ENCODE results near the gene LPIN3.

DNA sequence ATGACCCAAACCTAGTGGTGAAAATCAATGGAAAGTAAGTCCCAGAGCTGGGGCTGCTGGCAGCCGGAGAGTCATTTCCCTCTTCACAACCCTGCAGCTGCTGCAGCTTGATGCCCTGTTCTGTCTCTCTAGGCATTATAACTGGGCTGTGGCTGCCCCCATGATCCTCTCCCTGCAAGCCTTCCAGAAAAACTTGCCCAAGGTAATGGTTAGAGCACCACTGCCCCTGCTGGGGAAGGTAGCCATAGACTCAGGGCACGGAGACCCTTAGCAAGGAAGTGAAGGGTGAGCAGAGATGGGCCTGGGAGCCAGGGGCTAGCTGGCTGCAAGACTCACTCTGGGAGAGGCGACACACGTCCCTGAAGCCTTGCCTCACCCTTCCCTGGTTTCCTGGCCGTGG lies 12.0 kb downstream of the LPIN3 start:
- TF ChIP-seq, protein P1, sequence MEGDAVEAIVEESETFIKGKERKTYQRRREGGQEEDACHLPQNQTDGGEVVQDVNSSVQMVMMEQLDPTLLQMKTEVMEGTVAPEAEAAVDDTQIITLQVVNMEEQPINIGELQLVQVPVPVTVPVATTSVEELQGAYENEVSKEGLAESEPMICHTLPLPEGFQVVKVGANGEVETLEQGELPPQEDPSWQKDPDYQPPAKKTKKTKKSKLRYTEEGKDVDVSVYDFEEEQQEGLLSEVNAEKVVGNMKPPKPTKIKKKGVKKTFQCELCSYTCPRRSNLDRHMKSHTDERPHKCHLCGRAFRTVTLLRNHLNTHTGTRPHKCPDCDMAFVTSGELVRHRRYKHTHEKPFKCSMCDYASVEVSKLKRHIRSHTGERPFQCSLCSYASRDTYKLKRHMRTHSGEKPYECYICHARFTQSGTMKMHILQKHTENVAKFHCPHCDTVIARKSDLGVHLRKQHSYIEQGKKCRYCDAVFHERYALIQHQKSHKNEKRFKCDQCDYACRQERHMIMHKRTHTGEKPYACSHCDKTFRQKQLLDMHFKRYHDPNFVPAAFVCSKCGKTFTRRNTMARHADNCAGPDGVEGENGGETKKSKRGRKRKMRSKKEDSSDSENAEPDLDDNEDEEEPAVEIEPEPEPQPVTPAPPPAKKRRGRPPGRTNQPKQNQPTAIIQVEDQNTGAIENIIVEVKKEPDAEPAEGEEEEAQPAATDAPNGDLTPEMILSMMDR (IDR thresholded peaks at IDR 0.05; ENCODE audit: borderline replicate concordance, extremely low read depth, low read length, poor library complexity, severe bottlenecking), result peak; percentile 21
- TF ChIP-seq EZH2 (IDR thresholded peaks at IDR 0.05; ENCODE audit: borderline replicate concordance, low read depth, low read length, severe bottlenecking), result no peak

Measured in DND-41 (cell line).